ENCODE results near the gene RBM20. TPM values are rescaled to one million over a fixed set of nuclear protein-coding genes. Genes with fewer than 3 reads are reported as not detected.

The RBM20 gene
- total and polyA plus RNA-seq, 5 experiments from 2014 or later = 0.20 to 0.93 (median 0.49) TPM

- POLR2A ChIA-PET = no interaction called here
- no peaks in the 10 kb centered on the region for H3K9me3 Mint-ChIP-seq
- no peaks in the 10 kb centered on the region for H3K36me3 Mint-ChIP-seq
- no peak for DNase-seq
- H3K27me3 Mint-ChIP-seq = peaks cover 0 to 12% (median 2%) of the 10 kb centered on the region in 5 donors
- H3K4me3 Mint-ChIP-seq = no peak overlapping the region
- peaks cover 2 to 15% (median 6%) of the 10 kb centered on the region in 4 donors for H3K4me1 Mint-ChIP-seq
- ATAC-seq = no peak
- H3K27ac Mint-ChIP-seq = no peak overlapping the region
Observed at GRCh38 chr10:110676016-110676415, 31.9 kb downstream of the RBM20 start.

GRCh38 chr10:110679486-110680272, 35.5 kb downstream of the RBM20 start:
- H3K27me3 Mint-ChIP-seq = peaks cover 2 to 16% (median 5%) of the 10 kb centered on the region in 5 donors
- peak overlapping the region in 1 of 10 donors; percentile 63 for H3K27ac Mint-ChIP-seq
- no peak overlapping the region for H3K4me3 Mint-ChIP-seq
- H3K36me3 Mint-ChIP-seq = no peaks in the 10 kb centered on the region
- no peaks in the 10 kb centered on the region for H3K9me3 Mint-ChIP-seq
- H3K4me1 Mint-ChIP-seq = peaks cover 0 to 7% (median 5%) of the 10 kb centered on the region in 4 donors
- no peak for ATAC-seq
- no peak for DNase-seq
- POLR2A ChIA-PET = no interaction called here

- Mint-ChIP-seq H3K4me3 (no peak overlapping the region), H3K36me3 (no peaks in the 10 kb centered on the region), H3K9me3 (no peaks in the 10 kb centered on the region), H3K27me3 (peaks cover 3 to 22% (median 11%) of the 10 kb centered on the region in 5 donors), H3K4me1 (peaks cover 0 to 7% (median 5%) of the 10 kb centered on the region in 4 donors), H3K27ac (no peak overlapping the region)
- ATAC-seq (no peak), DNase-seq (no peak)
- POLR2A ChIA-PET = no interaction called here
Observed at GRCh38 chr10:110680273-110681020, 36.3 kb downstream of the RBM20 start.

GRCh38 chr10:110681023-110681681, 37.0 kb downstream of the RBM20 start:
- no peak overlapping the region for H3K4me3 Mint-ChIP-seq
- POLR2A ChIA-PET = no interaction called here
- ATAC-seq = peak; percentile 44 to 46

GRCh38 chr10:110682348-110682747, 38.2 kb downstream of the RBM20 start:
- ATAC-seq = no peak
- no peaks in the 10 kb centered on the region for H3K36me3 Mint-ChIP-seq

More at GRCh38 chr10:110681023-110681681, 37.0 kb downstream of the RBM20 start:
- H3K4me1 Mint-ChIP-seq = peaks cover 0 to 7% (median 5%) of the 10 kb centered on the region in 4 donors
- H3K9me3 Mint-ChIP-seq = no peaks in the 10 kb centered on the region
- peaks cover 3 to 22% (median 12%) of the 10 kb centered on the region in 5 donors for H3K27me3 Mint-ChIP-seq
- DNase-seq = peak in 6 of 10 donors; percentile 3 to 29 (median 12)
- H3K27ac Mint-ChIP-seq = no peak overlapping the region
- no peaks in the 10 kb centered on the region for H3K36me3 Mint-ChIP-seq

GRCh38 chr10:110684800-110685446, 40.8 kb downstream of the RBM20 start:
- Mint-ChIP-seq H3K27me3 (peaks cover 3 to 22% (median 12%) of the 10 kb centered on the region in 5 donors), H3K27ac (no peak overlapping the region), H3K36me3 (no peaks in the 10 kb centered on the region), H3K9me3 (peaks cover 0 to 3% (median 0%) of the 10 kb centered on the region in 9 donors), H3K4me3 (no peak overlapping the region), H3K4me1 (peaks cover 0 to 7% (median 4%) of the 10 kb centered on the region in 4 donors)
- no peak for DNase-seq
- POLR2A ChIA-PET = no interaction called here
- ATAC-seq = no peak

More at GRCh38 chr10:110682348-110682747, 38.2 kb downstream of the RBM20 start:
- Mint-ChIP-seq H3K4me1 (peaks cover 0 to 7% (median 5%) of the 10 kb centered on the region in 4 donors), H3K27ac (no peak overlapping the region), H3K9me3 (no peaks in the 10 kb centered on the region), H3K4me3 (no peak overlapping the region), H3K27me3 (peaks cover 3 to 22% (median 12%) of the 10 kb centered on the region in 5 donors)
- POLR2A ChIA-PET = no interaction called here
- DNase-seq = no peak

- no peaks in the 10 kb centered on the region for H3K36me3 Mint-ChIP-seq
- ATAC-seq (no peak), DNase-seq (no peak)
- POLR2A ChIA-PET = no interaction called here
- H3K4me3 Mint-ChIP-seq = no peak overlapping the region
- H3K9me3 Mint-ChIP-seq = peaks cover 0 to 3% (median 0%) of the 10 kb centered on the region in 9 donors
- peaks cover 0 to 1% (median under 1%) of the 10 kb centered on the region in 4 donors for H3K4me1 Mint-ChIP-seq
- peaks cover 2 to 21% (median 12%) of the 10 kb centered on the region in 5 donors for H3K27me3 Mint-ChIP-seq
- H3K27ac Mint-ChIP-seq = no peak overlapping the region
Observed at GRCh38 chr10:110686047-110686446, 41.9 kb downstream of the RBM20 start.

GRCh38 chr10:110686949-110687348, 42.8 kb downstream of the RBM20 start:
- H3K4me3 Mint-ChIP-seq = no peak overlapping the region
- H3K27me3 Mint-ChIP-seq = peaks cover 2 to 21% (median 12%) of the 10 kb centered on the region in 5 donors
- no peak for DNase-seq
- ATAC-seq = no peak
- H3K36me3 Mint-ChIP-seq = no peaks in the 10 kb centered on the region
- H3K27ac Mint-ChIP-seq = no peak overlapping the region
- peaks cover 0 to 6% (median 3%) of the 10 kb centered on the region in 9 donors for H3K9me3 Mint-ChIP-seq
- POLR2A ChIA-PET = no interaction called here
- no peaks in the 10 kb centered on the region for H3K4me1 Mint-ChIP-seq

- no peak for DNase-seq
- Mint-ChIP-seq H3K36me3 (no peaks in the 10 kb centered on the region), H3K4me1 (no peaks in the 10 kb centered on the region), H3K27ac (no peak overlapping the region), H3K27me3 (peaks cover 2 to 20% (median 12%) of the 10 kb centered on the region in 5 donors), H3K9me3 (peaks cover 0 to 9% (median 4%) of the 10 kb centered on the region in 9 donors), H3K4me3 (no peak overlapping the region)
- no peak for ATAC-seq
- POLR2A ChIA-PET = no interaction called here
Observed at GRCh38 chr10:110687400-110687799, 43.3 kb downstream of the RBM20 start.

- Mint-ChIP-seq H3K27me3 (peaks cover 0 to 5% (median 0%) of the 10 kb centered on the region in 5 donors), H3K36me3 (peaks cover 0 to 10% (median 3%) of the 10 kb centered on the region in 3 donors), H3K9me3 (peaks cover 0 to 21% (median 15%) of the 10 kb centered on the region in 9 donors), H3K4me3 (no peak overlapping the region), H3K27ac (no peak overlapping the region), H3K4me1 (no peaks in the 10 kb centered on the region)
- POLR2A ChIA-PET = no interaction called here
- ATAC-seq (no peak), DNase-seq (no peak)
Observed at GRCh38 chr10:110691139-110691538, 47.0 kb downstream of the RBM20 start.

GRCh38 chr10:110694263-110694662, 50.1 kb downstream of the RBM20 start:
- DNase-seq (no peak), ATAC-seq (no peak)
- Mint-ChIP-seq H3K9me3 (peaks cover 0 to 21% (median 15%) of the 10 kb centered on the region in 9 donors), H3K4me3 (no peak overlapping the region), H3K27me3 (peaks cover 0 to 6% (median 0%) of the 10 kb centered on the region in 5 donors), H3K4me1 (no peaks in the 10 kb centered on the region), H3K36me3 (peaks cover 0 to 10% (median 3%) of the 10 kb centered on the region in 3 donors), H3K27ac (no peak overlapping the region)
- POLR2A ChIA-PET = no interaction called here

- Mint-ChIP-seq H3K27me3 (peaks cover 0 to 6% (median 0%) of the 10 kb centered on the region in 5 donors), H3K9me3 (peaks cover 0 to 21% (median 15%) of the 10 kb centered on the region in 9 donors), H3K4me3 (no peak overlapping the region), H3K4me1 (no peaks in the 10 kb centered on the region), H3K36me3 (peaks cover 0 to 10% (median 3%) of the 10 kb centered on the region in 3 donors), H3K27ac (no peak overlapping the region)
- ATAC-seq = no peak
- POLR2A ChIA-PET = no interaction called here
- no peak for DNase-seq
Observed at GRCh38 chr10:110694820-110695538, 50.8 kb downstream of the RBM20 start.

Data from naive thymus-derived CD8-positive, alpha-beta T cell (primary cell).